Left cardiac atrium (tissue), 4 donors: ENCODE measurements around the gene PDE1C. TPM values are rescaled to one million over a fixed set of nuclear protein-coding genes. Genes with fewer than 3 reads are reported as not detected.

Experiments used
- ATAC-seq, 2 donors: fragments of 200-7000 bp; cut with Tn5 transposase; one replicate each; pipeline ENCODE4 v1.9.1; 2020; ENCODE audit warnings: mild to moderate bottlenecking in 2 of 2, moderate library complexity in 2 of 2
- DNase-seq: peaks from one replicate; pipeline ENCODE4 v3.0.0-alpha.2; 2020
- intact Hi-C, 2 donors: fragments of 100-400 bp; cut with DNase I; formaldehyde crosslinking; loops; one replicate each; pipeline versions ENCODE4 v1.14.1 to v1.15.1; 2022 to 2023
- total RNA-seq, 2 donors: library from RNA; stranded (reverse); fragmentation: NEBNext Ultra II Directional; extraction: Animal tissue kit (Norgen Biotek cat#: 25700); gene quantifications; one replicate each; pipeline ENCODE4 v1.2.1, GENCODE V29; 2021
- donor health status: DM: no; HTN: yes; CAD: no.
- donor health status: DM: no; HTN: yes; CAD: no; lungs with severe emphysema.
- donor health status: DM: yes; HTN: yes; CAD: no.
- donor health status: Dilated cardiomyopathy.

PDE1C gene
- total RNA-seq, 2 donors from 2014 or later: 44.2 to 50.8 TPM

DNA sequence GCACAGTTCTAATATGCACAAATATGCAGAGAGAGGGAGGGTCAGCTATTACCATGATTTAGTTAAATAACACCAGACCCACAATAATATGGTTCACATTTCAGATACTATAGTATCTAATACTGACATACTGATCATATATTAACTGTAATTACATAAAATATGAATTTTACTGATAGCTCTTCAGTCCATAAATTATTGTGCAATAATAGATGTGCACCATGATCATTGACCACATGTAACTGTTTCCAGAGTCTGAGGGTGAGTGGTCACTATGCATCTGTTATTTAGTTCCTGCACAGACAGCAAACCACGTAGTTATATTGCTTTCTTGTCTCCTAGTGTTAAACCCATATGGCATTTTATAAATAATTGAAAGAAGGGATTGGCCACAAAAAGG, 353.9 kb downstream of the PDE1C start:
- intact Hi-C loops: no loop called here
- DNase-seq (no peak), ATAC-seq (no peak)

DNA sequence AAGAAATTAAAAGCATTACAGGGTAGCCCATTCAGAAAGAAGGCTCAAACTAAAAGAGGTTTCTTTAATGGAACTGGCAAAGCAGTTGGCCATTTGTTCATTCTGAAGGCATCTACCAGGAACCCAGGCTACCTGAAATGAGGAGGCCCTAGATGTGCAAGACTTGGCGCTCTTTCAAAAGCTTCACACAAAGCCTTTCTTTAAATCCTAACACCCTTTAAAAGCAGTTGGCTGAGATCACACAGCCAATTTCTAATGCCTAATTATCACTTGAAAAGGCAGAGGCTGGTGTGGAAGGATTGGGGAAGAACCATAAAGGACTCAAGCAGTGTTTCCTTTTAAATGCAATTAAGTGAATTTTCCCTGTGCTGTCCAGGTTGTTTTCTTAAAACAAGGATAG, 360.0 kb downstream of the PDE1C start:
- DNase-seq: no peak
- intact Hi-C loops: no loop called here
- ATAC-seq: no peak

DNA sequence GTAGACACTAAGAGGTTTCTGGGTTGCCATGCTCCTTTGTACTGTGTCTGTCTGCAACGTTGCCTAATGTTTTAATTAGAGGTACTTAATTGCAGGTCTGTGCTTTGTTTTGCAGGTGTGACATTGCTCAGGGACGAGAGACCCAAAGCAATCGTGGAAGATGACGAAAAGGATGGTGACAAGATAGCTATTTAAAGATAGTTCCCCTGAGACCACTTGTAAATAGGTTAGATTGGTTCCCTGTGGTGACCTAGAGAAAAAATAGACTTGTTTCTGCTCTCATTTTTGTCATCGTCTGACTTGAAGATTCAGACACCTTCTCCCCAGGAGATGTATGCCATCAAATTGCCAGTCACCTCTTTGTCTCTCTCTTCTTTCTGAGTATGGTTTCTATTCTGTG, 363.1 kb downstream of the PDE1C start:
- ATAC-seq: no peak
- intact Hi-C loops: no loop called here
- DNase-seq: no peak

DNA sequence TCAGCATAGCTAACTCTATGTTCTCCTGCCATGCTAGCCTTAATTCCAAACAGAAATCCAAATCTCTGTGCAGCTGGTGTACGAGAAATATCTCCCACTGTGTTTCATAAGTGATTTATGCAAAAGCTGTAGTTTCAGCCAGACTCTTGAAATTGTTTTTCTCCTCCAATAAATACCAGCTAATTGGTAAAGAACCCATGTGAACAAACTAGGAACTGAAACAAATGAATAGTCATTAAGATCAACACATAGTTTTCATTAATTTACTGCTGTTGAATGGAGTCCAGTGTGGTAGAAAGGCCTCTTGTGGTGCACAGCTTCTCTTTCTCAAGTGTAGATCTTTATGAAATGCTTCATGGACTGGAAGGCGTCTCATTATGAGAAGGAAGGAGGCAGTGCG, 364.8 kb downstream of the PDE1C start:
- intact Hi-C loops: no loop called here
- ATAC-seq (no peak), DNase-seq (no peak)

DNA sequence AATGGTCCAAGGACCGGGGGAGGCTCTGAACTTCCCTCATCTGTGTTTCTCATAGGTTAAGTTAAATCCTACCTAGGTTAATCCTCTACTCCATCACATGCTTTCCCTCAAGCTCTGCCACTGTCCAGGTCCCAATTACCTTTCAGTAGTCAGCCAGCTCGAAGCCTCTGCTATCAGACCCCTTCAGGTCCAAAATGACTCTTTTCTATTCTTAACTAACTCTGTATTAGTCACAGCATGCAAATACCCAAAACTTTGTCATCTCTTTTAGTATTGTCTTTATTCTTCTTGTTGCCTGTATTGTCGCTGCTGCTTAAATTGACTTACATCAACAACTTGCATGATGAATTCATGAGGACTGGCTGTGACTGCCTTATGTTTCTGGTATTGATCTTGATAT, 367.9 kb downstream of the PDE1C start:
- ATAC-seq (no peak), DNase-seq (no peak)
- intact Hi-C loops: no loop called here
